K562 treated with DMSO at 1 percent for 48 hours (cell line): ENCODE data around the gene TCF20. TPM values are rescaled to one million over a fixed set of nuclear protein-coding genes. Genes with fewer than 3 reads are reported as not detected.

Source experiments
- total RNA-seq: library from RNA; unstranded; fragments of 300-600 nt; gene quantifications from 2 replicates; pipeline ENCODE4 v1.2.3, GENCODE V29; 2022; ENCODE audit warnings: low replicate concordance; ENCODE audit errors: extremely low read depth

The TCF20 gene
- not detected in 2 replicates for total RNA-seq

GRCh38 chr22:42270510-42271190 lies at the start of gene TCF20:
TSS of gene TCF20 (minus strand) at chr22:42270653. CDS start at chr22:42215305, 55,348 bp downstream.

Other genes starting within 250 kb of the TCF20 start
- gene NAGA, start 199.8 kb downstream of the TCF20 start, total RNA-seq: not detected in 2 replicates
- gene PHETA2, start 196.4 kb downstream of the TCF20 start, total RNA-seq: not detected in 2 replicates
- gene SMDT1, start 191.0 kb downstream of the TCF20 start, total RNA-seq: not detected in 2 replicates
- gene NDUFA6, start 179.9 kb downstream of the TCF20 start, total RNA-seq: not detected in 2 replicates
- not detected in 2 replicates for gene CYP2D6, start 139.8 kb downstream of the TCF20 start, total RNA-seq
- not detected in 2 replicates for gene NFAM1, start 161.8 kb upstream of the TCF20 start, total RNA-seq
- 989 TPM in 1 of 2 replicates, not detected in the other for gene RRP7A, start 249.1 kb upstream of the TCF20 start, total RNA-seq